ENCODE data around the gene TLE4.
A peak's percentile ranks its signal among the peaks of the same experiment; 100 is the strongest.

The TLE4 gene

GRCh38 chr9:79731171-79731890 is 159.6 kb downstream of the TLE4 start:
- no peak overlapping the region for H3K4me3 ChIP-seq (ENCODE audit: control insufficient read depth in 1 of 7, extremely low read depth in 1 of 7, insufficient read depth in 4 of 7, low read depth in 2 of 7, low read length in 6 of 7)
- H3K4me1 ChIP-seq (ENCODE audit: control extremely low read depth in 1 of 4, control insufficient read depth in 4 of 4, insufficient read depth in 4 of 4, low read length in 3 of 4) = no peaks in the 10 kb centered on the region
- peak in 2 of 3 donors; percentile 7 to 16 for DNase-seq
- H3K27me3 ChIP-seq (replicated peaks in 2 of 5; ENCODE audit: control insufficient read depth in 4 of 5, insufficient read depth in 5 of 5, low read length in 4 of 5) = no peaks in the 10 kb centered on the region
- H3K36me3 ChIP-seq (ENCODE audit: control insufficient read depth in 4 of 4, insufficient read depth in 4 of 4, low read length in 3 of 4) = peaks cover 0 to 8% (median 3%) of the 10 kb centered on the region in 4 experiments
- ChIA-PET POLR2A (no interaction called here), CTCF (interaction anchor here (0.7 to 1.3 kb wide), 2 partner anchors 26 to 46 kb away, joined by 3 read pairs; no protein-coding TSS in a partner anchor)
- WGBS (ENCODE audit: insufficient coverage) = 90% methylated on average over 7 of the region's 9 CpGs
- no peaks in the 10 kb centered on the region for H3K9me3 ChIP-seq (ENCODE audit: control extremely low read depth in 1 of 5, control insufficient read depth in 4 of 5, insufficient read depth in 2 of 5, low read depth in 1 of 5, low read length in 4 of 5)
- no peak overlapping the region for H3K27ac ChIP-seq (ENCODE audit: insufficient read depth in 1 of 2, low read depth in 1 of 2, low read length in 2 of 2, poor library complexity in 1 of 2, severe bottlenecking in 2 of 2)

GRCh38 chr9:79735023-79735779 is 163.4 kb downstream of the TLE4 start:
- H3K4me1 ChIP-seq (ENCODE audit: control extremely low read depth in 1 of 4, control insufficient read depth in 4 of 4, insufficient read depth in 4 of 4, low read length in 3 of 4) = no peaks in the 10 kb centered on the region
- H3K27me3 ChIP-seq (replicated peaks in 2 of 5; ENCODE audit: control insufficient read depth in 4 of 5, insufficient read depth in 5 of 5, low read length in 4 of 5) = no peaks in the 10 kb centered on the region
- no peak for DNase-seq
- 100% methylated on average over 1 of the region's 3 CpGs for WGBS (ENCODE audit: insufficient coverage)
- ChIA-PET POLR2A (no interaction called here), CTCF (no interaction called here)
- no peaks in the 10 kb centered on the region for H3K36me3 ChIP-seq (ENCODE audit: control insufficient read depth in 4 of 4, insufficient read depth in 4 of 4, low read length in 3 of 4)
- no peak overlapping the region for H3K4me3 ChIP-seq (ENCODE audit: control insufficient read depth in 1 of 7, extremely low read depth in 1 of 7, insufficient read depth in 4 of 7, low read depth in 2 of 7, low read length in 6 of 7)
- no peaks in the 10 kb centered on the region for H3K9me3 ChIP-seq (ENCODE audit: control extremely low read depth in 1 of 5, control insufficient read depth in 4 of 5, insufficient read depth in 2 of 5, low read depth in 1 of 5, low read length in 4 of 5)
- H3K27ac ChIP-seq (ENCODE audit: insufficient read depth in 1 of 2, low read depth in 1 of 2, low read length in 2 of 2, poor library complexity in 1 of 2, severe bottlenecking in 2 of 2) = no peak overlapping the region

DNA sequence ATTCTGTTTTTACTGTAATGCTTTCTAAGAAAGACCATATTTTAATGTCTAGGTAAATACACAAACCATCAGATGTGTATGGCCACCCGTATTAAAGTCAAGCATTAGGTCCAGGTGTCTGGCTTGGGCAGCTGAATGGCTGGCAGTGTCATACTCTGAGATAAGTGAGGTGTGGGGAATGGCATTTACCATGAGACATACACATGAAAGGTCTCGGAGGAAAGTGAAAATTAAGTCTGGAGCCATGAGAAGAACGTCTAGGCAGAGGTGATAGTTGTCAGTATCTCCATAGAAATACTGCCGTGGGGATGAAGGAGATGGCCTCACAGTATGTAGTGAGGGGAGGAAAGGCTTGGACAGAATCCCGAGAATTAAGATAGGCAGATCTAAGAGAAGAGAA is 164.3 kb downstream of the TLE4 start:
- 98% methylated on average over 5 of the region's 5 CpGs for WGBS (ENCODE audit: insufficient coverage)
- Histone ChIP-seq H3K27ac (ENCODE audit: insufficient read depth in 1 of 2, low read depth in 1 of 2, low read length in 2 of 2, poor library complexity in 1 of 2, severe bottlenecking in 2 of 2) (no peak overlapping the region), H3K36me3 (ENCODE audit: control insufficient read depth in 4 of 4, insufficient read depth in 4 of 4, low read length in 3 of 4) (no peaks in the 10 kb centered on the region), H3K4me1 (ENCODE audit: control extremely low read depth in 1 of 4, control insufficient read depth in 4 of 4, insufficient read depth in 4 of 4, low read length in 3 of 4) (no peaks in the 10 kb centered on the region), H3K27me3 (replicated peaks in 2 of 5; ENCODE audit: control insufficient read depth in 4 of 5, insufficient read depth in 5 of 5, low read length in 4 of 5) (no peaks in the 10 kb centered on the region), H3K4me3 (ENCODE audit: control insufficient read depth in 1 of 7, extremely low read depth in 1 of 7, insufficient read depth in 4 of 7, low read depth in 2 of 7, low read length in 6 of 7) (no peak overlapping the region), H3K9me3 (ENCODE audit: control extremely low read depth in 1 of 5, control insufficient read depth in 4 of 5, insufficient read depth in 2 of 5, low read depth in 1 of 5, low read length in 4 of 5) (no peaks in the 10 kb centered on the region)
- ChIA-PET CTCF (no interaction called here), POLR2A (no interaction called here)
- DNase-seq = no peak

DNA sequence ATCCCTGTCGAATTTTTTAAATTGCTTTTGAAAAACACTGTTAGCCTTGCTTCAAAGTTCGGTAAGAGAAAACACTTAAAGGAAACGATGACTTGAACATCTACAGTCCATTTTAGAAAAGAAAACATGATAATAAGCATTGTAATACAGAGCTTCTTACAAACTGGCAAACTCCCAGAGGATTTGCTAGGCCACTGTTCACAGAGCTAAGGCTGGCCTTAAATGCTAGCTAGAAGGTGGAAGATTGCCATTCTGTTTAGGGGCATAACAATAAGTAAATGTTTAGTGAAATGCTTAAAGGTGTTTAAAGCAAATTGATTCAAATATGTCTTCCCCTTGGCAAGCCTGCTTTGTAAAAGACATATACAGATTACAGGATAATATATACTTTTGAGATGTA is 169.6 kb downstream of the TLE4 start:
- Histone ChIP-seq H3K9me3 (ENCODE audit: control extremely low read depth in 1 of 5, control insufficient read depth in 4 of 5, insufficient read depth in 2 of 5, low read depth in 1 of 5, low read length in 4 of 5) (no peaks in the 10 kb centered on the region), H3K27me3 (replicated peaks in 2 of 5; ENCODE audit: control insufficient read depth in 4 of 5, insufficient read depth in 5 of 5, low read length in 4 of 5) (no peaks in the 10 kb centered on the region), H3K4me3 (ENCODE audit: control insufficient read depth in 1 of 7, extremely low read depth in 1 of 7, insufficient read depth in 4 of 7, low read depth in 2 of 7, low read length in 6 of 7) (no peak overlapping the region), H3K27ac (ENCODE audit: insufficient read depth in 1 of 2, low read depth in 1 of 2, low read length in 2 of 2, poor library complexity in 1 of 2, severe bottlenecking in 2 of 2) (no peak overlapping the region), H3K36me3 (ENCODE audit: control insufficient read depth in 4 of 4, insufficient read depth in 4 of 4, low read length in 3 of 4) (no peaks in the 10 kb centered on the region), H3K4me1 (ENCODE audit: control extremely low read depth in 1 of 4, control insufficient read depth in 4 of 4, insufficient read depth in 4 of 4, low read length in 3 of 4) (no peaks in the 10 kb centered on the region)
- no peak for DNase-seq
- ChIA-PET POLR2A (no interaction called here), CTCF (interaction anchor here (0.9 kb wide), 1 partner anchor 15 kb away, joined by 3 read pairs; no protein-coding TSS in a partner anchor)
- no CpG with 5 or more reads among the region's 3 CpGs for WGBS (ENCODE audit: insufficient coverage)

- Histone ChIP-seq H3K4me3 (ENCODE audit: control insufficient read depth in 1 of 7, extremely low read depth in 1 of 7, insufficient read depth in 4 of 7, low read depth in 2 of 7, low read length in 6 of 7) (no peak overlapping the region), H3K9me3 (ENCODE audit: control extremely low read depth in 1 of 5, control insufficient read depth in 4 of 5, insufficient read depth in 2 of 5, low read depth in 1 of 5, low read length in 4 of 5) (no peaks in the 10 kb centered on the region), H3K27me3 (replicated peaks in 2 of 5; ENCODE audit: control insufficient read depth in 4 of 5, insufficient read depth in 5 of 5, low read length in 4 of 5) (no peaks in the 10 kb centered on the region), H3K27ac (ENCODE audit: insufficient read depth in 1 of 2, low read depth in 1 of 2, low read length in 2 of 2, poor library complexity in 1 of 2, severe bottlenecking in 2 of 2) (no peak overlapping the region), H3K36me3 (ENCODE audit: control insufficient read depth in 4 of 4, insufficient read depth in 4 of 4, low read length in 3 of 4) (no peaks in the 10 kb centered on the region), H3K4me1 (ENCODE audit: control extremely low read depth in 1 of 4, control insufficient read depth in 4 of 4, insufficient read depth in 4 of 4, low read length in 3 of 4) (no peaks in the 10 kb centered on the region)
- no peak for DNase-seq
- POLR2A ChIA-PET = no interaction called here
- 94% methylated on average over 3 of the region's 4 CpGs for WGBS (ENCODE audit: insufficient coverage)
- CTCF ChIA-PET = interaction anchor here (0.9 kb wide), 1 partner anchor 14 kb away, joined by 3 read pairs; no protein-coding TSS in a partner anchor
Observed at GRCh38 chr9:79742110-79742721, 170.5 kb downstream of the TLE4 start.

DNA sequence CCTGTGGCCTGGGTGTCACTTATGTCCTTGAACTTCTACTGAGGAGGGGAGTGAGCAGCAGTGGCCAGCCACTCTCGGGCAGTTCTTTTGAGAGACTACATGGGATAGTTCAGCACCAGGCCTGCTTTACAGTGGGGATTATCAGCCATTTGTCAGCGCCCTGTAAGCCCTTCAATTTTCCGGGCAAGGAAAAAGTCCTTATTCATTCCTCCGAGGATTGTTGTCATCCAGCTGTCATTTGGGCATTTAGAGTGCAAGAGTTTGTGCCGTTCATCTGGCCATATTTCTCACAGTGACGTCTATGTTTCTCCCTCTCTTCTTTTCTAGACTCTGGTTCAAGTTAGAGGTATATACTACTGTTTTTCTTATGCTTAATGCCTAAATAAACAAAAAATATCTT is 172.8 kb downstream of the TLE4 start:
- Histone ChIP-seq H3K27ac (ENCODE audit: insufficient read depth in 1 of 2, low read depth in 1 of 2, low read length in 2 of 2, poor library complexity in 1 of 2, severe bottlenecking in 2 of 2) (no peak overlapping the region), H3K4me1 (ENCODE audit: control extremely low read depth in 1 of 4, control insufficient read depth in 4 of 4, insufficient read depth in 4 of 4, low read length in 3 of 4) (no peaks in the 10 kb centered on the region), H3K27me3 (replicated peaks in 2 of 5; ENCODE audit: control insufficient read depth in 4 of 5, insufficient read depth in 5 of 5, low read length in 4 of 5) (no peaks in the 10 kb centered on the region), H3K36me3 (ENCODE audit: control insufficient read depth in 4 of 4, insufficient read depth in 4 of 4, low read length in 3 of 4) (no peaks in the 10 kb centered on the region), H3K4me3 (ENCODE audit: control insufficient read depth in 1 of 7, extremely low read depth in 1 of 7, insufficient read depth in 4 of 7, low read depth in 2 of 7, low read length in 6 of 7) (no peak overlapping the region), H3K9me3 (ENCODE audit: control extremely low read depth in 1 of 5, control insufficient read depth in 4 of 5, insufficient read depth in 2 of 5, low read depth in 1 of 5, low read length in 4 of 5) (no peaks in the 10 kb centered on the region)
- POLR2A ChIA-PET = no interaction called here
- DNase-seq = no peak
- CTCF ChIA-PET = no interaction called here
- WGBS (ENCODE audit: insufficient coverage) = 97% methylated on average over 4 of the region's 6 CpGs

- Histone ChIP-seq H3K27me3 (replicated peaks in 2 of 5; ENCODE audit: control insufficient read depth in 4 of 5, insufficient read depth in 5 of 5, low read length in 4 of 5) (no peaks in the 10 kb centered on the region), H3K4me1 (ENCODE audit: control extremely low read depth in 1 of 4, control insufficient read depth in 4 of 4, insufficient read depth in 4 of 4, low read length in 3 of 4) (no peaks in the 10 kb centered on the region), H3K27ac (ENCODE audit: insufficient read depth in 1 of 2, low read depth in 1 of 2, low read length in 2 of 2, poor library complexity in 1 of 2, severe bottlenecking in 2 of 2) (no peak overlapping the region), H3K36me3 (ENCODE audit: control insufficient read depth in 4 of 4, insufficient read depth in 4 of 4, low read length in 3 of 4) (no peaks in the 10 kb centered on the region), H3K9me3 (ENCODE audit: control extremely low read depth in 1 of 5, control insufficient read depth in 4 of 5, insufficient read depth in 2 of 5, low read depth in 1 of 5, low read length in 4 of 5) (no peaks in the 10 kb centered on the region), H3K4me3 (ENCODE audit: control insufficient read depth in 1 of 7, extremely low read depth in 1 of 7, insufficient read depth in 4 of 7, low read depth in 2 of 7, low read length in 6 of 7) (no peak overlapping the region)
- ChIA-PET POLR2A (no interaction called here), CTCF (no interaction called here)
- WGBS (ENCODE audit: insufficient coverage) = no CpG with 5 or more reads among the region's 4 CpGs
- no peak for DNase-seq
Observed at GRCh38 chr9:79745752-79746336, 174.1 kb downstream of the TLE4 start.
